Heart left ventricle (tissue), 13 donors: Measurements from ENCODE around the gene ECHS1.

Experiments
- POLR2A ChIP-seq, 2 donors: fragments of 450-650 bp; IDR thresholded peaks; one replicate each; pipeline ENCODE4 v1.6.1; 2017; ENCODE audit warnings: antibody characterized with exemption in 2 of 2, mild to moderate bottlenecking in 2 of 2, moderate library complexity in 2 of 2
- TF ChIP-seq, protein P1 (sequence below), 12 donors: fragments of 200-600 bp; sonication (generic) in 4 of 12; IDR thresholded peaks; one replicate each; pipeline versions ENCODE4 v1.5.0 to v1.8.0; 2018 to 2022; ENCODE audit warnings: antibody characterized with exemption in 12 of 12, mild to moderate bottlenecking in 5 of 12
- donor health status: ischemic (EF 13 %, LVEDD 7.1; RV severe dilation, severe dysfunction).
- donor health status: DM: no; HTN: yes; CAD: no.
- donor health status: DM: no; HTN: no; CAD: no.
- donor health status: ischemic (EF 25% LVEDD 6.9; RV normal size, moderate dysfunction).
- donor health status: ischemic (EF 25% LVEDD 5.7; RV mildly dilated, moderate dysfunction).
- donor health status: ischemic (EF 35%, LVEDD 5.7; RV mildly dilated, moderate dysfunction).
- donor health status: nonischemic (EF 11% LVEDD 7.7; RV severe dilation, severe dysfunction).
- donor health status: DM: yes; HTN: yes; CAD: no.
- donor health status: PGD.
- donor health status: ischemic (EF 29% LVEDD 5.4; RV normal size, mild dysfunction).
- donor health status: nonischemic (EF 23%, LVEDD 6.1; RV moderate dilation, normal function).

- TF ChIP-seq, protein P1, sequence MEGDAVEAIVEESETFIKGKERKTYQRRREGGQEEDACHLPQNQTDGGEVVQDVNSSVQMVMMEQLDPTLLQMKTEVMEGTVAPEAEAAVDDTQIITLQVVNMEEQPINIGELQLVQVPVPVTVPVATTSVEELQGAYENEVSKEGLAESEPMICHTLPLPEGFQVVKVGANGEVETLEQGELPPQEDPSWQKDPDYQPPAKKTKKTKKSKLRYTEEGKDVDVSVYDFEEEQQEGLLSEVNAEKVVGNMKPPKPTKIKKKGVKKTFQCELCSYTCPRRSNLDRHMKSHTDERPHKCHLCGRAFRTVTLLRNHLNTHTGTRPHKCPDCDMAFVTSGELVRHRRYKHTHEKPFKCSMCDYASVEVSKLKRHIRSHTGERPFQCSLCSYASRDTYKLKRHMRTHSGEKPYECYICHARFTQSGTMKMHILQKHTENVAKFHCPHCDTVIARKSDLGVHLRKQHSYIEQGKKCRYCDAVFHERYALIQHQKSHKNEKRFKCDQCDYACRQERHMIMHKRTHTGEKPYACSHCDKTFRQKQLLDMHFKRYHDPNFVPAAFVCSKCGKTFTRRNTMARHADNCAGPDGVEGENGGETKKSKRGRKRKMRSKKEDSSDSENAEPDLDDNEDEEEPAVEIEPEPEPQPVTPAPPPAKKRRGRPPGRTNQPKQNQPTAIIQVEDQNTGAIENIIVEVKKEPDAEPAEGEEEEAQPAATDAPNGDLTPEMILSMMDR (IDR thresholded peaks at IDR 0.05): no peak
- no peak for TF ChIP-seq POLR2A (IDR thresholded peaks at IDR 0.05)
Observed at GRCh38 chr10:133364645-133365431, 8.3 kb downstream of the ECHS1 start.
